C1 segment of cervical spinal cord (tissue), 14 donors: ENCODE results near the gene CMTM3.
"Not testable (repeated sequence)": the region's sequence is repeated elsewhere in the genome, so short reads cannot be mapped to it uniquely, and the experiment has no call there.

Experiments used
- DNase-seq, 14 donors: peaks; one replicate each; lab custom pipeline; 2025; lab: John Stamatoyannopoulos, UW

CMTM3 gene

GRCh38 chr16:66604376-66605176 is at the start of gene CMTM3:
CMTM3 (plus strand) TSS chr16:66604704; CDS start chr16:66604806, 102 bp downstream.
- DNase-seq, result peak in 10 of 14 donors; percentile 32 to 80 (median 57)

GRCh38 chr16:66560107-66560506 is 44.4 kb upstream of the CMTM3 start:
- no peak for DNase-seq

GRCh38 chr16:66561381-66562080 is 43.0 kb upstream of the CMTM3 start:
- no peak for DNase-seq

- no peak for DNase-seq
Observed at GRCh38 chr16:66562409-66562808, 42.1 kb upstream of the CMTM3 start.

GRCh38 chr16:66562986-66563385 is 41.5 kb upstream of the CMTM3 start:
- no peak for DNase-seq

- no peak for DNase-seq
Observed at GRCh38 chr16:66563574-66564334, 40.8 kb upstream of the CMTM3 start.

GRCh38 chr16:66566051-66566901 is 38.2 kb upstream of the CMTM3 start, which contains the start of gene CMTM1:
CMTM1 (plus strand) TSS chr16:66566439; CDS start chr16:66566514, 75 bp downstream.
- no peak for DNase-seq

- not testable (repeated sequence) for DNase-seq
Observed at GRCh38 chr16:66567270-66567669, 37.2 kb upstream of the CMTM3 start.

- DNase-seq, result no peak
Observed at GRCh38 chr16:66568355-66568754, 36.1 kb upstream of the CMTM3 start.

- no peak for DNase-seq
Observed at GRCh38 chr16:66569131-66569530, 35.4 kb upstream of the CMTM3 start.

GRCh38 chr16:66569827-66570405 is 34.6 kb upstream of the CMTM3 start:
- no peak for DNase-seq

- no peak for DNase-seq
Observed at GRCh38 chr16:66572356-66572755, 32.1 kb upstream of the CMTM3 start.

GRCh38 chr16:66574081-66574480 is 30.4 kb upstream of the CMTM3 start:
- DNase-seq, result no peak

GRCh38 chr16:66574531-66574930 is 30.0 kb upstream of the CMTM3 start:
- no peak for DNase-seq

- DNase-seq, result no peak
Observed at GRCh38 chr16:66575060-66575459, 29.4 kb upstream of the CMTM3 start.

- no peak for DNase-seq
Observed at GRCh38 chr16:66576296-66576695, 28.2 kb upstream of the CMTM3 start.

GRCh38 chr16:66578651-66579531 is 25.6 kb upstream of the CMTM3 start, which contains the start of gene CMTM2:
CMTM2 (plus strand) TSS chr16:66579463; CDS start chr16:66579608, 145 bp downstream.
- DNase-seq, result no peak

GRCh38 chr16:66580605-66581209 is 23.8 kb upstream of the CMTM3 start:
- DNase-seq, result no peak
